Uterus (tissue), 2 donors: Measurements from ENCODE around the gene KANSL1.

Experiments
- POLR2A ChIP-seq, 2 donors: fragments of 450-650 bp; IDR thresholded peaks; one replicate each; pipeline ENCODE4 v1.6.1; 2016; ENCODE audit warnings: antibody characterized with exemption in 2 of 2, mild to moderate bottlenecking in 1 of 2, moderate library complexity in 1 of 2
- TF ChIP-seq, protein P1 (sequence below), 4 experiments: fragments of 200-600 bp in 2 of 4; fragments of 450-650 bp in 2 of 4; sonication (generic) in 2 of 4; IDR thresholded peaks; one replicate each; pipeline ENCODE4 v1.5.1; 2016 to 2019; ENCODE audit warnings: antibody characterized with exemption in 4 of 4, mild to moderate bottlenecking in 2 of 4, moderate library complexity in 1 of 4

DNA sequence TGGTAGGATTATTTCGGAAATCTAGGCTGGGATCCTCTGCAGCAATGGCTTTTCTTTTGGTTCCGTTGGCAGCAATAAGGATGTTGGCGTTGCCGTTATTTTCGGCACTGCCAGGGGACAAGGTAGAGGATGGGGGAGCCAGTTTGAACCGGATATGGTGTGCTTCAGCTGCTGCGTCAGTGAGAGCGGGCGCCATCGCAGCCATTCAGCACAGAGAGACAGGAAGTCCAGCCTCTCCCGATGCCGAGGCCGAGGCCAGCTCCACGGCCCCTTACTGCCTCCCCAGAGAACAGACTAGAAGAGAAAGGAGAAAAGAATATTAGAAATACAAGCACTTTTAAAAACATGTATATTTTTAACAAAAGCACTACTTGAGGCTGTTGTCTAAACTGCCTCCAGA, 21.3 kb downstream of the KANSL1 start:
- TF ChIP-seq, protein P1, sequence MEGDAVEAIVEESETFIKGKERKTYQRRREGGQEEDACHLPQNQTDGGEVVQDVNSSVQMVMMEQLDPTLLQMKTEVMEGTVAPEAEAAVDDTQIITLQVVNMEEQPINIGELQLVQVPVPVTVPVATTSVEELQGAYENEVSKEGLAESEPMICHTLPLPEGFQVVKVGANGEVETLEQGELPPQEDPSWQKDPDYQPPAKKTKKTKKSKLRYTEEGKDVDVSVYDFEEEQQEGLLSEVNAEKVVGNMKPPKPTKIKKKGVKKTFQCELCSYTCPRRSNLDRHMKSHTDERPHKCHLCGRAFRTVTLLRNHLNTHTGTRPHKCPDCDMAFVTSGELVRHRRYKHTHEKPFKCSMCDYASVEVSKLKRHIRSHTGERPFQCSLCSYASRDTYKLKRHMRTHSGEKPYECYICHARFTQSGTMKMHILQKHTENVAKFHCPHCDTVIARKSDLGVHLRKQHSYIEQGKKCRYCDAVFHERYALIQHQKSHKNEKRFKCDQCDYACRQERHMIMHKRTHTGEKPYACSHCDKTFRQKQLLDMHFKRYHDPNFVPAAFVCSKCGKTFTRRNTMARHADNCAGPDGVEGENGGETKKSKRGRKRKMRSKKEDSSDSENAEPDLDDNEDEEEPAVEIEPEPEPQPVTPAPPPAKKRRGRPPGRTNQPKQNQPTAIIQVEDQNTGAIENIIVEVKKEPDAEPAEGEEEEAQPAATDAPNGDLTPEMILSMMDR (IDR thresholded peaks at IDR 0.05), result no peak
- no peak for TF ChIP-seq POLR2A (IDR thresholded peaks at IDR 0.05)
